IMR-90 (cell line): ENCODE measurements around the gene GDPD2. TPM values are rescaled to one million over a fixed set of nuclear protein-coding genes. Genes with fewer than 3 reads are reported as not detected.

Source experiments
- ATAC-seq: fragments of 200-7000 bp; cut with Tn5 transposase; 2 replicates; pipeline ENCODE4 v1.9.1; 2020; ENCODE audit warnings: low read depth, mild to moderate bottlenecking, moderate library complexity
- BruUV-seq: library from RNA; stranded (reverse); fragments of 400-500 nt; replicated peaks from 2 replicates; lab custom pipeline; 2021; lab: Mats Ljungman, UMichigan
- CTCF ChIA-PET: fragments of 300-600 bp; formaldehyde crosslinking; extraction: SDS; loops from one replicate; lab custom pipeline; 2021; ENCODE audit warnings: antibody characterized with exemption; lab: Yijun Ruan, JAX
- POLR2A ChIA-PET: fragments of 300-600 bp; sonication (Branson Sonifier 250); formaldehyde crosslinking; loops from one replicate; lab custom pipeline; 2022; ENCODE audit warnings: antibody characterized with exemption; ENCODE audit not compliant: unreplicated experiment; lab: Charles Lee
- DNase-seq: peaks from one replicate; pipeline ENCODE4 v3.0.0; 2013
- H2AFZ ChIP-seq: replicated peaks from 2 replicates; pipeline ENCODE3; 2013; ENCODE audit warnings: low read length, mild to moderate bottlenecking; ENCODE audit not compliant: poor library complexity
- H2AK5ac ChIP-seq: 2 replicates; pipeline ENCODE4 v1.6.1; 2013; ENCODE audit warnings: low read depth, low read length, inconsistent platforms
- H2AK9ac ChIP-seq: replicated peaks from 2 replicates; pipeline ENCODE3; 2013; ENCODE audit warnings: mild to moderate bottlenecking, low read depth, low read length, moderate library complexity; ENCODE audit not compliant: poor library complexity
- H2BK120ac ChIP-seq: 2 replicates; pipeline ENCODE4 v1.6.1; 2013; ENCODE audit warnings: low read depth, low read length, inconsistent platforms
- H2BK15ac ChIP-seq: 3 replicates; pipeline ENCODE4 v1.6.1; 2013; ENCODE audit warnings: low read depth, low read length, inconsistent platforms
- H2BK20ac ChIP-seq: 2 replicates; pipeline ENCODE4 v1.6.1; 2013; ENCODE audit warnings: low read depth, mild to moderate bottlenecking, inconsistent platforms, low read length, moderate library complexity
- H2BK5ac ChIP-seq: 2 replicates; pipeline ENCODE4 v1.6.1; 2013; ENCODE audit warnings: mild to moderate bottlenecking, low read depth, low read length, inconsistent platforms; ENCODE audit not compliant: poor library complexity, severe bottlenecking
- H3K14ac ChIP-seq: replicated peaks from 2 replicates; pipeline ENCODE4 v1.6.1; 2013; ENCODE audit warnings: low read depth, low read length, inconsistent platforms
- H3K18ac ChIP-seq: 2 replicates; pipeline ENCODE4 v1.6.1; 2013; ENCODE audit warnings: low read depth, low read length, control low read depth
- H3K23ac ChIP-seq: 2 replicates; pipeline ENCODE4 v1.6.1; 2013; ENCODE audit warnings: low read depth, low read length, inconsistent platforms
- H3K27ac ChIP-seq: 2 replicates; pipeline ENCODE4 v1.5.1; 2013; ENCODE audit warnings: mild to moderate bottlenecking, control low read depth, low read length; ENCODE audit not compliant: insufficient read depth
- H3K27me3 ChIP-seq: 2 replicates; pipeline ENCODE4 v1.6.1; 2013; ENCODE audit warnings: low read length; ENCODE audit not compliant: control insufficient read depth, insufficient read depth
- H3K36me3 ChIP-seq: 2 replicates; pipeline ENCODE4 v1.6.1; 2013; ENCODE audit warnings: low read length, mixed read lengths; ENCODE audit not compliant: control insufficient read depth, insufficient read depth
- H3K4ac ChIP-seq: 2 replicates; pipeline ENCODE4 v1.6.1; 2013; ENCODE audit warnings: low read depth, low read length, inconsistent platforms
- H3K4me1 ChIP-seq: 2 replicates; pipeline ENCODE4 v1.6.1; 2013; ENCODE audit warnings: low read length, mixed read lengths; ENCODE audit not compliant: control insufficient read depth, insufficient read depth
- H3K4me2 ChIP-seq: 2 replicates; pipeline ENCODE4 v1.6.1; 2013; ENCODE audit warnings: low read depth, mild to moderate bottlenecking, control low read depth, low read length, moderate library complexity
- H3K4me3 ChIP-seq: 2 replicates; pipeline ENCODE4 v1.5.1; 2013; ENCODE audit warnings: low read depth, mild to moderate bottlenecking, control low read depth, low read length, moderate library complexity; ENCODE audit not compliant: insufficient read depth
- H3K56ac ChIP-seq: 2 replicates; pipeline ENCODE4 v1.6.1; 2013; ENCODE audit warnings: low read length, inconsistent platforms; ENCODE audit not compliant: insufficient read depth; ENCODE audit errors: extremely low read depth
- H3K79me1 ChIP-seq, 2 experiments: 2 replicates each; pipeline ENCODE4 v1.6.1; 2013; ENCODE audit warnings: low read length in 2 of 2, inconsistent platforms in 1 of 2, low read depth in 1 of 2
- H3K9ac ChIP-seq: 2 replicates; pipeline ENCODE4 v1.6.1; 2013; ENCODE audit warnings: low read depth, low read length, control low read depth
- H3K9me1 ChIP-seq: 2 replicates; pipeline ENCODE4 v1.6.1; 2013; ENCODE audit warnings: low read length, inconsistent platforms; ENCODE audit not compliant: insufficient read depth
- H3K9me3 ChIP-seq: 2 replicates; pipeline ENCODE4 v1.6.1; 2013; ENCODE audit warnings: low read length; ENCODE audit not compliant: control insufficient read depth, insufficient read depth
- H4K20me1 ChIP-seq: 2 replicates; pipeline ENCODE4 v1.6.1; 2013; ENCODE audit warnings: low read length, inconsistent platforms; ENCODE audit not compliant: insufficient read depth
- H4K5ac ChIP-seq: 2 replicates; pipeline ENCODE4 v1.6.1; 2013; ENCODE audit warnings: mild to moderate bottlenecking, low read depth, low read length, control low read depth
- H4K8ac ChIP-seq, 2 experiments: 2 replicates each; pipeline ENCODE4 v1.6.1; 2013; ENCODE audit warnings: low read depth in 2 of 2, low read length in 2 of 2, control low read depth in 1 of 2, inconsistent platforms in 1 of 2
- H4K91ac ChIP-seq: 2 replicates; pipeline ENCODE4 v1.6.1; 2013; ENCODE audit warnings: low read depth, low read length, inconsistent platforms; ENCODE audit not compliant: insufficient read depth
- CHD1 ChIP-seq: IDR thresholded peaks from 2 replicates; pipeline ENCODE4 v1.6.1; 2012; ENCODE audit warnings: low read depth, low read length, improper control_type of control experiment
- MAFK ChIP-seq: IDR thresholded peaks from 2 replicates; pipeline ENCODE4 v1.6.1; 2012; ENCODE audit warnings: low read depth, low read length, improper control_type of control experiment
- MXI1 ChIP-seq: IDR thresholded peaks from 2 replicates; pipeline ENCODE4 v1.6.1; 2012; ENCODE audit warnings: low read depth, mild to moderate bottlenecking, low read length, moderate library complexity, borderline replicate concordance
- RCOR1 ChIP-seq: IDR thresholded peaks from 2 replicates; pipeline ENCODE4 v1.6.1; 2012; ENCODE audit warnings: mild to moderate bottlenecking, low read length, improper control_type of control experiment; ENCODE audit not compliant: insufficient replicate concordance
- USF2 ChIP-seq: fragments of 150-350 bp; IDR thresholded peaks from 2 replicates; pipeline ENCODE4 v1.6.1; 2017; ENCODE audit warnings: mild to moderate bottlenecking, antibody characterized with exemption, low read length, low read depth
- WGBS, 2 experiments: methylation state at CpG; one replicate each; pipeline versions ENCODE4 v1.1.5 to v1.1.7; 2013; ENCODE audit warnings: missing lambda C conversion rate in 2 of 2; ENCODE audit not compliant: insufficient read length in 1 of 2; ENCODE audit errors: extremely low coverage in 2 of 2; 5-methylcytosine and 5-hydroxymethylcytosine counted together
- dilution Hi-C: fragments of 300-500 bp; cut with HindIII; formaldehyde crosslinking; loops from one replicate; pipeline ENCODE4 v1.14.3; 2018; ENCODE audit warnings: low sequenced_read_pairs; ENCODE audit not compliant: unreplicated experiment
- in situ Hi-C: fragments of 300-500 bp; cut with MboI; formaldehyde crosslinking; loops from 3 replicates; pipeline ENCODE4 v1.14.3; 2019; ENCODE audit warnings: low sequenced_read_pairs, inconsistent platforms, mixed read lengths
- intact Hi-C: fragments of 100-400 bp; cut with micrococcal nuclease; formaldehyde crosslinking; loops from 2 replicates; pipeline ENCODE4 v1.10.0; 2022
- polyA plus RNA-seq, 3 experiments: library from polyadenylated mRNA; depleted of rRNA; stranded (reverse); fragments of >200 nt; gene quantifications; 2 replicates each; pipeline ENCODE4 v1.2.3, GENCODE V29; 2012; ENCODE audit warnings: low replicate concordance in 1 of 3
- total RNA-seq: library from RNA; depleted of rRNA; stranded (reverse); fragments of >200 nt; gene quantifications from 2 replicates; pipeline ENCODE4 v1.2.3, GENCODE V29; 2012

GDPD2 gene
- total and polyA plus RNA-seq, 2 of the 4 experiments (the other 2 are of a cell fraction), result not detected

- TF ChIP-seq MXI1 (no peak), MAFK (no peak), RCOR1 (no peak), CHD1 (no peak), USF2 (no peak)
- intact Hi-C loops, result no loop called here
- Histone ChIP-seq H3K4me3 (no peak overlapping the region), H3K9ac (no peak overlapping the region), H3K4ac (no peak overlapping the region), H3K9me3 (no peaks in the 10 kb centered on the region), H3K79me1 (peaks cover 0 to 11% of the 10 kb centered on the region in 2 experiments; a peak in 1 of 4 replicates), H4K20me1 (no peaks in the 10 kb centered on the region), H3K27me3 (no peaks in the 10 kb centered on the region; the same call in 1 of the 2 replicates), H2AK5ac (no peak overlapping the region), H2AK9ac (no peak overlapping the region), H4K91ac (no peak overlapping the region), H3K36me3 (0 out of 2 replicates have a peak, but pooled peaks cover 2% of the 10 kb centered on the region), H3K18ac (no peak overlapping the region), H3K9me1 (no peaks in the 10 kb centered on the region), H3K27ac (no peak overlapping the region), H3K23ac (no peak overlapping the region), H2BK5ac (no peak overlapping the region), H2BK20ac (no peak overlapping the region), H4K5ac (no peak overlapping the region), H2BK120ac (no peak overlapping the region), H3K14ac (no peak overlapping the region), H3K56ac (no peak overlapping the region), H3K4me1 (no peaks in the 10 kb centered on the region), H2BK15ac (no peak overlapping the region), H3K4me2 (no peak overlapping the region), H4K8ac (no peak overlapping the region), H2AFZ (no peak overlapping the region)
- ChIA-PET CTCF (interaction anchor here (0.6 kb wide), 1 partner anchor 203 kb away, joined by 3 read pairs; no protein-coding TSS in a partner anchor), POLR2A (no interaction called here)
- no CpG with 5 or more reads among the region's 2 CpGs for WGBS, 2 experiments
- in situ Hi-C loops, result no loop called here
- dilution Hi-C loops, result no loop called here
- ATAC-seq (no peak), DNase-seq (no peak)
- BruUV-seq, result no TSS peak
Measured at GRCh38 chrX:70461026-70461425, 37.9 kb downstream of the GDPD2 start.
